ENCODE measurements around the gene TRERF1. TPM values are rescaled to one million over a fixed set of nuclear protein-coding genes. Genes with fewer than 3 reads are reported as not detected.
A peak's percentile ranks its signal among the peaks of the same experiment; 100 is the strongest.

The TRERF1 gene
- total and polyA plus RNA-seq, 2 of the 4 experiments (the other 2 are of a cell fraction), result 6.3 to 9.9 TPM

GRCh38 chr6:42459888-42460287 lies 8.2 kb upstream of the TRERF1 start:
- H4K8ac ChIP-seq (ENCODE audit: low read depth in 2 of 2, low read length in 2 of 2), result no peak overlapping the region
- H2AFZ ChIP-seq (replicated peaks; ENCODE audit: low read length, poor library complexity), result no peak overlapping the region
- intact Hi-C loops (cut with micrococcal nuclease) (no loop called here), dilution Hi-C loops (cut with HindIII; ENCODE audit: low sequenced_read_pairs, unreplicated experiment) (no loop called here), in situ Hi-C loops (cut with MboI; ENCODE audit: low sequenced_read_pairs) (no loop called here)
- no peak overlapping the region for H2AK9ac ChIP-seq (replicated peaks; ENCODE audit: low read depth, low read length, poor library complexity)
- H2AK5ac ChIP-seq (ENCODE audit: low read depth, low read length), result 0 out of 2 replicates have a peak overlapping the region, but pooled peaks have one; percentile 11
- H3K56ac ChIP-seq (ENCODE audit: extremely low read depth, insufficient read depth, low read length), result no peak overlapping the region
- no peak overlapping the region for H3K23ac ChIP-seq (ENCODE audit: low read depth, low read length)
- WGBS, 2 experiments (ENCODE audit: extremely low coverage in 2 of 2, insufficient read length in 1 of 2), result 100% methylated on average over 1 of the region's 5 CpGs; no CpG with 5 or more reads in 1 of the 2 experiments
- no peak overlapping the region for H3K14ac ChIP-seq (replicated peaks; ENCODE audit: low read depth, low read length)
- peak overlapping the region; percentile 57; the same call in 1 of the 2 replicates for H3K4ac ChIP-seq (ENCODE audit: low read depth, low read length)
- no peaks in the 10 kb centered on the region for H4K20me1 ChIP-seq (ENCODE audit: insufficient read depth, low read length)
- no peak overlapping the region for H4K5ac ChIP-seq (ENCODE audit: low read depth, low read length)
- H3K79me1 ChIP-seq (ENCODE audit: low read depth in 1 of 2, low read length in 2 of 2), result no peaks in the 10 kb centered on the region
- H3K27ac ChIP-seq (ENCODE audit: insufficient read depth, low read length), result no peak overlapping the region
- ChIA-PET POLR2A (ENCODE audit: unreplicated experiment) (no interaction called here), CTCF (no interaction called here)
- TF ChIP-seq CTCF (conservative IDR thresholded peaks at IDR 0.05; ENCODE audit: low read depth, low read length) (no peak), SMC3 (IDR thresholded peaks at IDR 0.05; ENCODE audit: low read depth, low read length) (no peak), NFE2L2 (IDR thresholded peaks at IDR 0.05; ENCODE audit: low read depth, low read length) (no peak), USF2 (IDR thresholded peaks at IDR 0.05; ENCODE audit: low read depth, low read length) (no peak), MAZ (IDR thresholded peaks at IDR 0.05; ENCODE audit: borderline replicate concordance, low read depth, low read length) (no peak), MXI1 (IDR thresholded peaks at IDR 0.05; ENCODE audit: borderline replicate concordance, low read depth, low read length) (no peak), RFX5 (IDR thresholded peaks at IDR 0.05; ENCODE audit: low read depth, low read length) (no peak), POLR2A (IDR thresholded peaks at IDR 0.05; ENCODE audit: low read depth, low read length) (no peak), MAFK (IDR thresholded peaks at IDR 0.05; ENCODE audit: low read depth, low read length) (no peak), CEBPB (IDR thresholded peaks at IDR 0.05; ENCODE audit: low read depth, low read length) (no peak), BHLHE40 (IDR thresholded peaks at IDR 0.05; ENCODE audit: low read depth, low read length) (no peak), ELK1 (IDR thresholded peaks at IDR 0.05; ENCODE audit: borderline replicate concordance, low read depth, low read length) (no peak), RAD21 (IDR thresholded peaks at IDR 0.05; ENCODE audit: low read length) (no peak), CHD1 (IDR thresholded peaks at IDR 0.05; ENCODE audit: low read depth, low read length) (no peak), FOS (IDR thresholded peaks at IDR 0.05; ENCODE audit: low read depth, low read length) (no peak), RCOR1 (IDR thresholded peaks at IDR 0.05; ENCODE audit: insufficient replicate concordance, low read length) (no peak)
- H3K18ac ChIP-seq (ENCODE audit: low read depth, low read length), result no peak overlapping the region
- no peak overlapping the region for H4K91ac ChIP-seq (ENCODE audit: insufficient read depth, low read depth, low read length)
- H3K4me1 ChIP-seq (ENCODE audit: control insufficient read depth, insufficient read depth, low read length), result peaks cover 3% of the 10 kb centered on the region
- H3K9ac ChIP-seq (ENCODE audit: low read depth, low read length), result no peak overlapping the region
- no TSS peak for BruUV-seq (replicated peaks)
- no peak for DNase-seq
- H3K36me3 ChIP-seq (ENCODE audit: control insufficient read depth, insufficient read depth, low read length), result no peaks in the 10 kb centered on the region
- no peak overlapping the region for H2BK15ac ChIP-seq (ENCODE audit: low read depth, low read length)
- no peak overlapping the region for H2BK5ac ChIP-seq (ENCODE audit: low read depth, low read length, poor library complexity, severe bottlenecking)
- H2BK120ac ChIP-seq (ENCODE audit: low read depth, low read length), result peak overlapping the region; percentile 72; the same call in 1 of the 2 replicates
- no peaks in the 10 kb centered on the region for H3K9me1 ChIP-seq (ENCODE audit: insufficient read depth, low read length)
- peak overlapping the region; percentile 70 for H2BK20ac ChIP-seq (ENCODE audit: low read depth, low read length)
- ATAC-seq (ENCODE audit: low read depth), result no peak
- H3K4me2 ChIP-seq (ENCODE audit: low read depth, low read length), result no peak overlapping the region
- H3K27me3 ChIP-seq (ENCODE audit: control insufficient read depth, insufficient read depth, low read length), result no peaks in the 10 kb centered on the region
- H3K9me3 ChIP-seq (ENCODE audit: control insufficient read depth, insufficient read depth, low read length), result no peaks in the 10 kb centered on the region
- no peak overlapping the region for H3K4me3 ChIP-seq (ENCODE audit: insufficient read depth, low read depth, low read length)

All from IMR-90 (cell line).